GM21367 (cell line): ENCODE measurements around the gene PRTG.

Experiments used
- ATAC-seq: cut with Tn5 transposase; IDR thresholded peaks from one replicate; pipeline ENCODE4 v1.9.1; 2021; ENCODE audit not compliant: unreplicated experiment

Gene PRTG

DNA sequence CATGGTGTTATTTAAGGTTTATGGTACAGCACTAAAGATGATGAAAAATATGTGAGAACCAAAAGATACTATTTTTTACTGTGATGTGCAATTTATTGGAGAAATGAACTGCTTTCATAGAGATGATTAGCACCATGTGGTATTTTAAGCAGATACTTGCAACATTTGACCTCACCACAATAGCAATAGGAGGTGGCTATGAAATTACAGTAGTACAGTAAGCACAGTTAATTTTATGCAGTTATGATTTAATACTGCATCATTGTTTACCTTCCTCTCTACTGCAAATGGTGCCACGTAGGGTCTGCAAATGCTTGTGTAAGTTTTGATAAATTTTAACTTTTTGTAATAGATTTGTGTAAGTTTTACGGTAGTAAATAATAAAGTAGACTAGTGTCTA lies 168.9 kb downstream of the PRTG start:
- no peak for ATAC-seq

DNA sequence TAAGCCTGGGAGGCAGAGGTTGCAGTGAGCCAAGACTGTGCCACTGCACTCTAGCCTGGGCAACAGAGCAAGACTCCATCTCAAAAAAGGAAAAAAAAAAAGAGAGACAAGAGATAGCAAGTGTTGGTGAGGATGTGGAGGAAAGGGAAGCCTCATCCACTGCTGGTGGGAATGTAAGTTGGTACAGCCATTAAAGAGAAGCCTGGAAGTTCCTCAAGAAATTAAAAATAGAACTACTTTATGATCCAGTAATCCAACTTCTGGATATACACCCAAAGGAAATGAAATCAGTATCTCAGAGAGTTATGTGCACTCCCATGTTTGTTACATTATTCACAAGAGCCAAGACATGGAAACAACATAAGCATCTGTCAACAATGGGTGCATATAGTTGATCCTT lies 169.7 kb downstream of the PRTG start:
- ATAC-seq: no peak

DNA sequence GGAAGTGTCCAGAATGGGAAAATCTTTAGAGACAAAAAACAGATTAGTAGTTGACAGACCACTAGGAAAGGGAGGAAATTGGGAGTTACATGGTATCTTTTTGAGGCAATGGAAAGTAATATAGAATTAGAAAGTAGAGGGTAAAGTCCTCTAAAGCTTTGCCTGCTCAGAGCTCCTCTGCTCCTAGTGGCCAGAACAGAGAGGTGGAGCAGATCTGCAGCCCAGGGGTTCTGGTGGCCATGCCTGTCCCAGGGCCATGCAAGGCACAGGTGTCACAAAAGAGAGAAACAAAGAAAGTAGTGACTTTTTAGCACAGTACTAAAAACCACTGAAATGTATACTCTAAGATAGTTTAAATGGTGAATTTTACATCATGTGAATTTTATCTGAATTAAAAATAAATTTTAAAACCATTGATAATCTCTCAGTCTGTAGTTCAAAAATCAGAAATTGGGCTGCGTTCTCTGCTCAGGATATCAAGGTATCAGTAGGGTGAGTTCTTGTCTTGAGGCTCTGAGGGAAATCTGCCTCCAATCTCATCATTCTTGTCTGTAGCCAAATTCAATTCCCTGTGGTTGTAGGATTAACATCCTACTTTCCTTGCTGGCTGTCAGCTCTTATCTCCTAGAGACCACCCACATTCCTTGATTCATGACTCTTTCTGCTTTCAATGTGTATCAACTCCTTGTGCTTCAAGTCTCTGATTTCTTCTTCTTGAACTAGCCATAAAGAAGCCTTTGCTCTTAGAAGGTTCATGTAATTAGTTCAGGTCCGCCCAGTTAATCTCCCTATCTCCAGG lies 178.4 kb downstream of the PRTG start:
- no peak for ATAC-seq

DNA sequence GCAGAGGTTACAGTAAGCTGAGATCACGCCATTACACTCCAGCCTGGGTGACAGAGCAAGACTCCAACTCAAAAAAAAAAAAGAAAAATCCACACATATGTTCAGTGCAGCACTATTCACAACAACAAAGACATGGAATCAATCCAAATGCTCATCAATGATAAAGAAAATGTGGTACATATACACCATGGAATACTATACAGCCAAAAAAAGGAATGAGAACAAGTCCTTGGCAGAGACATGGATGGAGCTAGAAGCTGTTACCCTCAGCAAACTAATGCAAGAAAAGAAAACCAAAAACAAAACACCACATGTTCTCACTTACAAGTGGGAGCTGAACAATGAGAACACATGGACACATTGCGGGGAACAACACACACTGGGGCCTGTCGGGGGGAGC lies 180.4 kb downstream of the PRTG start:
- ATAC-seq: no peak
